Measurements from ENCODE around the gene AWAT2. TPM values are rescaled to one million over a fixed set of nuclear protein-coding genes. Genes with fewer than 3 reads are reported as not detected.

The AWAT2 gene
- polyA plus RNA-seq, 3 donors = not detected

GRCh38 chrX:70062076-70062475 is 12.3 kb upstream of the AWAT2 start, which contains the start of gene OTUD6A:
TSS of gene OTUD6A (plus strand) at chrX:70062457. CDS start at chrX:70062525, 68 bp downstream.
- 100% methylated on average over 5 of the region's 14 CpGs for WGBS (ENCODE audit: insufficient coverage)
- H3K36me3 Mint-ChIP-seq = no peaks in the 10 kb centered on the region
- TF ChIP-seq, protein P1, sequence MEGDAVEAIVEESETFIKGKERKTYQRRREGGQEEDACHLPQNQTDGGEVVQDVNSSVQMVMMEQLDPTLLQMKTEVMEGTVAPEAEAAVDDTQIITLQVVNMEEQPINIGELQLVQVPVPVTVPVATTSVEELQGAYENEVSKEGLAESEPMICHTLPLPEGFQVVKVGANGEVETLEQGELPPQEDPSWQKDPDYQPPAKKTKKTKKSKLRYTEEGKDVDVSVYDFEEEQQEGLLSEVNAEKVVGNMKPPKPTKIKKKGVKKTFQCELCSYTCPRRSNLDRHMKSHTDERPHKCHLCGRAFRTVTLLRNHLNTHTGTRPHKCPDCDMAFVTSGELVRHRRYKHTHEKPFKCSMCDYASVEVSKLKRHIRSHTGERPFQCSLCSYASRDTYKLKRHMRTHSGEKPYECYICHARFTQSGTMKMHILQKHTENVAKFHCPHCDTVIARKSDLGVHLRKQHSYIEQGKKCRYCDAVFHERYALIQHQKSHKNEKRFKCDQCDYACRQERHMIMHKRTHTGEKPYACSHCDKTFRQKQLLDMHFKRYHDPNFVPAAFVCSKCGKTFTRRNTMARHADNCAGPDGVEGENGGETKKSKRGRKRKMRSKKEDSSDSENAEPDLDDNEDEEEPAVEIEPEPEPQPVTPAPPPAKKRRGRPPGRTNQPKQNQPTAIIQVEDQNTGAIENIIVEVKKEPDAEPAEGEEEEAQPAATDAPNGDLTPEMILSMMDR (IDR thresholded peaks at IDR 0.05) = no peak
- Histone ChIP-seq H3K9me3 (replicated peaks in 1 of 2; ENCODE audit: control insufficient read depth in 1 of 2, insufficient read depth in 1 of 2, low read length in 2 of 2) (peaks cover 0 to 6% of the 10 kb centered on the region in 2 donors), H3K9ac (ENCODE audit: insufficient read depth, low read length, poor library complexity, severe bottlenecking) (no peak within 1 kb of the TSS), H3K4me1 (ENCODE audit: control insufficient read depth in 1 of 2, insufficient read depth in 2 of 2, low read length in 2 of 2) (no peaks in the 10 kb centered on the region), H4K20me1 (ENCODE audit: insufficient read depth, low read length) (no peaks in the 10 kb centered on the region), H2AFZ (ENCODE audit: insufficient read depth, low read depth, low read length, poor library complexity, severe bottlenecking) (no peak within 1 kb of the TSS), H3K4me2 (replicated peaks; ENCODE audit: extremely low read depth, low read length, poor library complexity, severe bottlenecking) (no peak within 1 kb of the TSS), H3K4me3 (replicated peaks in 1 of 3; ENCODE audit: low read depth in 2 of 3, low read length in 3 of 3) (no peak within 1 kb of the TSS), H3K27me3 (ENCODE audit: control insufficient read depth in 2 of 2, insufficient read depth in 2 of 2, low read length in 2 of 2) (no peaks in the 10 kb centered on the region), H3K36me3 (replicated peaks in 1 of 2; ENCODE audit: control insufficient read depth in 1 of 2, insufficient read depth in 2 of 2, low read length in 2 of 2) (no peaks in the 10 kb centered on the region), H3K27ac (ENCODE audit: low read depth in 1 of 2, low read length in 2 of 2) (no peak within 1 kb of the TSS), H3K79me2 (ENCODE audit: insufficient read depth, low read length) (no peaks in the 10 kb centered on the region)
- H3K27me3 Mint-ChIP-seq (ENCODE audit: low read depth in 3 of 3) = peaks cover 2 to 8% (median 5%) of the 10 kb centered on the region in 3 donors
- intact Hi-C loops (cut with micrococcal nuclease) = no loop called here
- peaks cover 0 to 23% (median 8%) of the 10 kb centered on the region in 7 donors for H3K9me3 Mint-ChIP-seq
- no peak for DNase-seq
- no peaks in the 10 kb centered on the region for H3K4me1 Mint-ChIP-seq
- no peak within 1 kb of the TSS for H3K27ac Mint-ChIP-seq
- H3K4me3 Mint-ChIP-seq = no peak within 1 kb of the TSS

DNA sequence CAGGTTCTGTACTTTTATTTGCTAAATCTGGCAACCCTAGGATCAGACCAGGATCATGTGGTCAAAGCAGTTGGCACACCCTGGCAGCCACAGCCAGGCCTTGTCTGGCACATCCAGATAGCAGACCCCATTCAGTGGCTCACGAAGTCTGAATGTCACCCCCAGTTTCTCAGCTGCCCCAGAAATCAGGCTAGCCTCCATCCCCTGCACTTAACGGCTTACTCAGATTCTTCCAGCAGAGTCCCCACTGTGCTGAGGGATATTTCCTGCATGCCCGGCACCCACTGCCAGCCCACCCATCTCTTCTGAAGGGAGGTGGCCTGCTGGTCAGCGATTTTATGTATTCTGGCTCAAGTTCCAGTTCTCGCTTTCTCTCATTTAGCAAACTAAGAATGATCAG is 4.7 kb upstream of the AWAT2 start:
- Histone ChIP-seq H3K36me3 (replicated peaks in 1 of 2; ENCODE audit: control insufficient read depth in 1 of 2, insufficient read depth in 2 of 2, low read length in 2 of 2) (no peaks in the 10 kb centered on the region), H3K4me2 (replicated peaks; ENCODE audit: extremely low read depth, low read length, poor library complexity, severe bottlenecking) (no peak overlapping the region), H3K9ac (ENCODE audit: insufficient read depth, low read length, poor library complexity, severe bottlenecking) (no peak overlapping the region), H4K20me1 (ENCODE audit: insufficient read depth, low read length) (no peaks in the 10 kb centered on the region), H3K4me1 (ENCODE audit: control insufficient read depth in 1 of 2, insufficient read depth in 2 of 2, low read length in 2 of 2) (no peaks in the 10 kb centered on the region), H3K4me3 (replicated peaks in 1 of 3; ENCODE audit: low read depth in 2 of 3, low read length in 3 of 3) (no peak overlapping the region), H3K79me2 (ENCODE audit: insufficient read depth, low read length) (no peaks in the 10 kb centered on the region), H3K9me3 (replicated peaks in 1 of 2; ENCODE audit: control insufficient read depth in 1 of 2, insufficient read depth in 1 of 2, low read length in 2 of 2) (no peaks in the 10 kb centered on the region), H3K27me3 (ENCODE audit: control insufficient read depth in 2 of 2, insufficient read depth in 2 of 2, low read length in 2 of 2) (no peaks in the 10 kb centered on the region), H2AFZ (ENCODE audit: insufficient read depth, low read depth, low read length, poor library complexity, severe bottlenecking) (no peak overlapping the region), H3K27ac (ENCODE audit: low read depth in 1 of 2, low read length in 2 of 2) (no peak overlapping the region)
- intact Hi-C loops (cut with micrococcal nuclease) = no loop called here
- Mint-ChIP-seq H3K9me3 (peaks cover 0 to 3% (median 0%) of the 10 kb centered on the region in 7 donors), H3K27ac (no peak overlapping the region), H3K4me1 (no peaks in the 10 kb centered on the region), H3K4me3 (no peak overlapping the region), H3K36me3 (no peaks in the 10 kb centered on the region), H3K27me3 (ENCODE audit: low read depth in 3 of 3) (peaks cover 0 to 16% (median 6%) of the 10 kb centered on the region in 3 donors)
- no peak for DNase-seq
- WGBS (ENCODE audit: insufficient coverage) = 86% methylated on average over 1 of the region's 5 CpGs
- TF ChIP-seq, protein P1 (IDR thresholded peaks at IDR 0.05) = no peak
